Spleen (tissue), 11 donors: ENCODE measurements around the gene CNTNAP2. TPM values are rescaled to one million over a fixed set of nuclear protein-coding genes. Genes with fewer than 3 reads are reported as not detected.

Experiments
- DNase-seq: peaks from one replicate; pipeline ENCODE4 v3.0.0-alpha.2; 2020
- H3K27ac ChIP-seq, 8 donors: fragments of 200-600 bp; sonication (generic) in 7 of 8; 1 replicate in 4 of 8; 2 replicates in 4 of 8; pipeline versions ENCODE4 v1.5.0 to v1.8.0; 2016 to 2021; ENCODE audit warnings: inconsistent platforms in 4 of 8, mild to moderate bottlenecking in 4 of 8, moderate library complexity in 1 of 8
- H3K27me3 ChIP-seq, 7 donors: fragments of 200-600 bp; sonication (generic) in 6 of 7; replicated peaks in 1 of 7; 1 replicate in 4 of 7; 2 replicates in 3 of 7; pipeline versions ENCODE4 v1.5.0 to v1.8.0; 2016 to 2021; ENCODE audit warnings: inconsistent platforms in 3 of 7, mild to moderate bottlenecking in 1 of 7
- H3K36me3 ChIP-seq, 6 donors: fragments of 200-600 bp; sonication (generic) in 5 of 6; 1 replicate in 4 of 6; 2 replicates in 2 of 6; pipeline versions ENCODE4 v1.5.0 to v1.8.0; 2016 to 2021; ENCODE audit warnings: inconsistent platforms in 2 of 6
- H3K4me1 ChIP-seq, 6 donors: fragments of 200-600 bp; sonication (generic) in 5 of 6; 1 replicate in 3 of 6; 2 replicates in 3 of 6; pipeline versions ENCODE4 v1.5.0 to v1.8.0; 2016 to 2021; ENCODE audit warnings: inconsistent platforms in 3 of 6
- H3K4me3 ChIP-seq, 8 donors: fragments of 200-600 bp; sonication (generic) in 7 of 8; 1 replicate in 4 of 8; 2 replicates in 4 of 8; pipeline versions ENCODE4 v1.5.0 to v1.8.0; 2016 to 2021; ENCODE audit warnings: inconsistent platforms in 4 of 8, mild to moderate bottlenecking in 4 of 8, moderate library complexity in 2 of 8
- H3K9me3 ChIP-seq, 8 donors: fragments of 200-600 bp; sonication (generic) in 7 of 8; 1 replicate in 4 of 8; 2 replicates in 4 of 8; pipeline versions ENCODE4 v1.5.0 to v1.8.0; 2016 to 2021; ENCODE audit warnings: inconsistent platforms in 4 of 8
- POLR2A ChIP-seq, 3 donors: fragments of 450-650 bp; IDR thresholded peaks; one replicate each; pipeline ENCODE4 v1.5.1; 2017; ENCODE audit warnings: antibody characterized with exemption in 3 of 3, mild to moderate bottlenecking in 1 of 3
- POLR2AphosphoS5 ChIP-seq, 3 donors: sonication (generic); formaldehyde crosslinking; IDR thresholded peaks; one replicate each; pipeline ENCODE4 v1.5.1; 2017; ENCODE audit warnings: antibody characterized with exemption in 3 of 3
- WGBS, 5 donors: extraction: QIAGEN DNeasy Blood & Tissue Kit in 3 of 5; methylation state at CpG; one replicate each; pipeline versions ENCODE4 v1.1.5 to v1.1.7; 2013 to 2018; 5-methylcytosine and 5-hydroxymethylcytosine counted together
- intact Hi-C: fragments of 100-400 bp; cut with DNase I; formaldehyde crosslinking; loops from one replicate; pipeline ENCODE4 v1.15.0; 2023; ENCODE audit warnings: low total_unique reads
- polyA plus RNA-seq, 3 donors: library from polyadenylated mRNA; stranded (reverse); fragments of 200-250 nt; gene quantifications; one replicate each; pipeline ENCODE4 v1.2.1, GENCODE V29; 2013
- total RNA-seq, 7 donors: library from RNA; depleted of rRNA in 3 of 7; stranded (reverse); fragments of >200 nt in 3 of 7; fragmentation: NEBNext Ultra II Directional in 4 of 7; extraction: Animal tissue kit (Norgen Biotek cat#: 25700) in 4 of 7; gene quantifications; one replicate each; pipeline versions ENCODE4 v1.1.0 to v1.2.1, GENCODE V29; 2016 to 2021
- TF ChIP-seq, protein P1 (sequence below), 11 experiments: fragments of 200-600 bp in 7 of 11; fragments of 450-650 bp in 4 of 11; sonication (generic) in 4 of 11; IDR thresholded peaks in 8 of 11; conservative IDR thresholded peaks in 3 of 11; 1 replicate in 7 of 11; 2 replicates in 4 of 11; pipeline versions ENCODE4 v1.4.0 to v1.8.0; 2016 to 2021; ENCODE audit warnings: antibody characterized with exemption in 11 of 11, inconsistent platforms in 4 of 11, mild to moderate bottlenecking in 1 of 11
- donor health status: healthy with polysubstance abuse.
- donor health status: DM: no; HTN: no; CAD: no; lungs with moderate emphysema.
- donor health status: DM: no; HTN: no; CAD: no.
- donor health status: Bipolar disorder and iron deficiency.
- donor health status: healthy.
- donor health status: DM: no; HTN: no; CAD: no.
- donor health status: DM: yes; HTN: yes; CAD: no.

Gene CNTNAP2
- total and polyA plus RNA-seq, 10 donors, result 0.13 to 2.0 (median 0.82) TPM

DNA sequence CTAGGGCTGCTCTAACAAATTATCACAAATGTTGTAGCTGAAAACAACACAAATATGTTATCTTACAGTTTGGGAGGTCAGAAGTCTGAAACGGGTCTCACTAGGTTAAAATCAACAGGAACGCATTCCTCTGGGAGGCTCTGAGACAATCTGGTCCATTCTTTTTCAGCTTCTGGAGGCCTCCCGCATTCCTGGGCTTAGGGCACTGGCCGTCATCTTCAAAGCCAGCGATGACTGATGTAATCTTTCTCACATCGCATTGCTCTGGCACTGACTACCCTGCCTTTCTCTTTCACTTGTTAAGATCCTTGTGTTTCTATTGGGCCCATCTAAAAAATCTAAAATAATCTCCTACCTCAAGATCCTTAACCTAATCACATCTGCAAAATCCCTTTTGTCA lies 1402.5 kb downstream of the CNTNAP2 start:
- WGBS, 5 donors, result 66 to 88% (median 84%) methylated on average over 6 of the region's 6 CpGs
- Histone ChIP-seq H3K27ac (no peak overlapping the region), H3K4me3 (no peak overlapping the region), H3K36me3 (no peaks in the 10 kb centered on the region), H3K27me3 (no peaks in the 10 kb centered on the region), H3K4me1 (no peaks in the 10 kb centered on the region), H3K9me3 (no peaks in the 10 kb centered on the region)
- intact Hi-C loops, result no loop called here
- DNase-seq, result no peak
- TF ChIP-seq POLR2A (IDR thresholded peaks at IDR 0.05) (no peak), POLR2AphosphoS5 (IDR thresholded peaks at IDR 0.05) (no peak)
- TF ChIP-seq, protein P1, sequence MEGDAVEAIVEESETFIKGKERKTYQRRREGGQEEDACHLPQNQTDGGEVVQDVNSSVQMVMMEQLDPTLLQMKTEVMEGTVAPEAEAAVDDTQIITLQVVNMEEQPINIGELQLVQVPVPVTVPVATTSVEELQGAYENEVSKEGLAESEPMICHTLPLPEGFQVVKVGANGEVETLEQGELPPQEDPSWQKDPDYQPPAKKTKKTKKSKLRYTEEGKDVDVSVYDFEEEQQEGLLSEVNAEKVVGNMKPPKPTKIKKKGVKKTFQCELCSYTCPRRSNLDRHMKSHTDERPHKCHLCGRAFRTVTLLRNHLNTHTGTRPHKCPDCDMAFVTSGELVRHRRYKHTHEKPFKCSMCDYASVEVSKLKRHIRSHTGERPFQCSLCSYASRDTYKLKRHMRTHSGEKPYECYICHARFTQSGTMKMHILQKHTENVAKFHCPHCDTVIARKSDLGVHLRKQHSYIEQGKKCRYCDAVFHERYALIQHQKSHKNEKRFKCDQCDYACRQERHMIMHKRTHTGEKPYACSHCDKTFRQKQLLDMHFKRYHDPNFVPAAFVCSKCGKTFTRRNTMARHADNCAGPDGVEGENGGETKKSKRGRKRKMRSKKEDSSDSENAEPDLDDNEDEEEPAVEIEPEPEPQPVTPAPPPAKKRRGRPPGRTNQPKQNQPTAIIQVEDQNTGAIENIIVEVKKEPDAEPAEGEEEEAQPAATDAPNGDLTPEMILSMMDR (IDR thresholded peaks at IDR 0.05 in 8 of 11, conservative IDR thresholded peaks at IDR 0.05 in 3 of 11), result no peak

DNA sequence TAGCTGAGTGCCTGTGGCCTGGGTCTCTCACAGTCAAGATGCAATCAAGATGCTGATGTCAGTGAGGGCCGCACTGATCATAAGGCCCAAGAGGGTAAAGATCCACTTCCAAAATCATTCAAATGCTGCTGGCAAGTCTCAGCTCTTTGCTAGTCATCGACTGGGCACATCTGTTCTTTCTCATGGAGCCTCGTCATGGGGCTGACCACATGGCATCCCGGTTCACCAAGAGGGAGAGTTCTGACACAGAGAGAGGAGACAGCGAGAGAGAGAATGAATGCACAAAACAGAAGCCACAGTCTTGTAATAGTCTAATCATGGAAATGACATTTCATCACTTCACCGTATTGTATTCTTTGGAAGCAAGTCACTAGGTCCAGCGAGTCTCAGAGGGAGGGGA lies 1406.5 kb downstream of the CNTNAP2 start:
- WGBS, 5 donors, result 72 to 87% (median 79%) methylated on average over 7 of the region's 7 CpGs
- Histone ChIP-seq H3K4me1 (no peaks in the 10 kb centered on the region), H3K4me3 (no peak overlapping the region), H3K9me3 (peaks cover 0 to 4% (median 0%) of the 10 kb centered on the region in 8 donors), H3K36me3 (no peaks in the 10 kb centered on the region), H3K27me3 (no peaks in the 10 kb centered on the region), H3K27ac (no peak overlapping the region)
- no peak for TF ChIP-seq POLR2AphosphoS5 (IDR thresholded peaks at IDR 0.05)
- no peak for TF ChIP-seq POLR2A (IDR thresholded peaks at IDR 0.05)
- TF ChIP-seq, protein P1 (IDR thresholded peaks at IDR 0.05 in 8 of 11, conservative IDR thresholded peaks at IDR 0.05 in 3 of 11), result no peak
- intact Hi-C loops, result no loop called here
- DNase-seq, result no peak

DNA sequence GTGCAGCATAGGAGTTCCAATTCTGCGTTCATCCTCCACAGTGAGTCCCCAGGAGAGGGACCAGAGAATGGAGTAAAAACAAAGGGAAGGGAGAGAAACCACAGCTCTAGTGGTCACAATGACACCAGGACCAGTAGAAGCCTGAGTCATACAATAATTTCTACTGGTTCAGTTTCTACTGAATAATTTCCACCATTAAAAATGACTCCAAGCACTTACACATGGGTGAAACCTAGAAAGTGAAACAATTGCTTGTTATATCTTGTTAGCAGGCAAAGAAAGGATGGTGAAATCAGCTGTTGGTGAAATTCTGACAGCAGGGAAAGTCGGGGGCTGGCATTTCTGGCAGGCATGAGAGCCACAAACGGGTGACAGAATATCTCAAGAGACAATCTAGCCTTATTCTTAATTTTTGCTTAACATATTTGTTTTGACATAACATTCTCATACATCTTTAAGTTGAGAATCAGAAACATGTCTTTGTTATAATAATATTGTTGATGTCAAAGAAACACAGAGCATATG lies 1408.2 kb downstream of the CNTNAP2 start:
- DNase-seq, result no peak
- no peak overlapping the region for H3K4me3 ChIP-seq
- H3K4me1 ChIP-seq, result no peaks in the 10 kb centered on the region
- TF ChIP-seq POLR2A (IDR thresholded peaks at IDR 0.05) (no peak), POLR2AphosphoS5 (IDR thresholded peaks at IDR 0.05) (no peak)
- TF ChIP-seq, protein P1 (IDR thresholded peaks at IDR 0.05 in 8 of 11, conservative IDR thresholded peaks at IDR 0.05 in 3 of 11), result no peak
- no peaks in the 10 kb centered on the region for H3K27me3 ChIP-seq
- no peak overlapping the region for H3K27ac ChIP-seq
- no peaks in the 10 kb centered on the region for H3K36me3 ChIP-seq
- intact Hi-C loops, result no loop called here
- 48 to 71% (median 64%) methylated on average over 3 of the region's 3 CpGs for WGBS, 5 donors
- H3K9me3 ChIP-seq, result peaks cover 0 to 4% (median 0%) of the 10 kb centered on the region in 8 donors

DNA sequence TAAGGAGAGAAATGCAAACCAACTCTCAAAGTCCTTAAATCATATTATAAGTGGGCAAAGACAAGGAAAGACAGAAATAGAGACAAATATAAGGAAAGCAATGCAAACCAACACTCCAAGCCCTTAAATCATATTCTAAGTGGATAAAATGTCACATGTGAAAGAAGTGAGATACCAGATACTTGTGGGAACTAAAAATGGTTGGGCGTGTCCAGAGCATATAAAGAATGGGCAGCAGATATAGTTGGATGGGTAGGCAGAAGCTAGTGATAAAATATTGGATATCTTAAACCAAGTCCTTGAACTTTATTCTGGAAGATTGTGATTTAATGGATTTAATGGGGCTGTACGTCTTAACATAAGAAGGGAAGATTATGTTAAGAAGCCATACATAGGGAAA lies 1408.7 kb downstream of the CNTNAP2 start:
- H3K4me3 ChIP-seq, result no peak overlapping the region
- no peaks in the 10 kb centered on the region for H3K27me3 ChIP-seq
- no peaks in the 10 kb centered on the region for H3K4me1 ChIP-seq
- H3K9me3 ChIP-seq, result peaks cover 0 to 4% (median 0%) of the 10 kb centered on the region in 8 donors
- H3K27ac ChIP-seq, result no peak overlapping the region
- intact Hi-C loops, result no loop called here
- no peaks in the 10 kb centered on the region for H3K36me3 ChIP-seq
- 82 to 97% (median 87%) methylated on average over 2 of the region's 2 CpGs for WGBS, 5 donors
- no peak for TF ChIP-seq POLR2A (IDR thresholded peaks at IDR 0.05)
- TF ChIP-seq, protein P1 (IDR thresholded peaks at IDR 0.05 in 8 of 11, conservative IDR thresholded peaks at IDR 0.05 in 3 of 11), result no peak
- no peak for TF ChIP-seq POLR2AphosphoS5 (IDR thresholded peaks at IDR 0.05)
- no peak for DNase-seq
